Measurements from ENCODE around the gene TMEM121B.

TMEM121B gene

GRCh38 chr22:17079572-17079971, 41.6 kb downstream of the TMEM121B start:
- no peak for DNase-seq
- in situ Hi-C loops (cut with HindIII; ENCODE audit: low pct_ligation_motif_present, low pct_unique_long_range_greater_than_20kb, low sequenced_read_pairs) = no loop called here

- in situ Hi-C loops (cut with HindIII; ENCODE audit: low pct_ligation_motif_present, low pct_unique_long_range_greater_than_20kb, low sequenced_read_pairs) = no loop called here
- peak; percentile 57 for DNase-seq
Measured at GRCh38 chr22:17077255-17077654, 43.9 kb downstream of the TMEM121B start.

GRCh38 chr22:17074648-17075002, 46.5 kb downstream of the TMEM121B start:
- peak; percentile 2 for DNase-seq
- in situ Hi-C loops (cut with HindIII; ENCODE audit: low pct_ligation_motif_present, low pct_unique_long_range_greater_than_20kb, low sequenced_read_pairs) = no loop called here

DNA sequence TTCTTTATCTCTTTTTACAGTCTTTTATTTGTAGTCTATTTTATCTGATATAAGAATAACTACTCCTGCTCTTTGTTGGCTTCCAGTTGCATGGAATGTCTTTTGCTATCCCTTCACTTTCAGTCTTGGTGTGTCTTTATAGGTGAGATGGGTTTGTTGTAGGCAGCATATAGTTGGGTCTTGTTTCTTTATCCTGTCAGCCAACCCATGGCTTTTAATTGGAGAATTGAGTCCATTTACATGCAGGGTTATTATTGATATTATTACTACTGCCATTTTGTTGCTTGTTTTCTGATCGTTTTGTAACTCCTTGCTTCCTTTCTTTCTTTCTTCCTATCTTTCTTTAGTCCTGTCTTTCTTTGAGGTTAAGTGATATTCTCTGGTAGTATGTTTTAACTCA, 48.3 kb downstream of the TMEM121B start:
- DNase-seq = no peak
- in situ Hi-C loops (cut with HindIII; ENCODE audit: low pct_ligation_motif_present, low pct_unique_long_range_greater_than_20kb, low sequenced_read_pairs) = no loop called here
